Measurements from ENCODE around the gene CLDN16. TPM values are rescaled to one million over a fixed set of nuclear protein-coding genes. Genes with fewer than 3 reads are reported as not detected.

CLDN16 gene
- total and polyA plus RNA-seq, 2 donors (not counting 1 experiment from before 2014, with no cell fraction given): 0.10 to 0.33 TPM

DNA sequence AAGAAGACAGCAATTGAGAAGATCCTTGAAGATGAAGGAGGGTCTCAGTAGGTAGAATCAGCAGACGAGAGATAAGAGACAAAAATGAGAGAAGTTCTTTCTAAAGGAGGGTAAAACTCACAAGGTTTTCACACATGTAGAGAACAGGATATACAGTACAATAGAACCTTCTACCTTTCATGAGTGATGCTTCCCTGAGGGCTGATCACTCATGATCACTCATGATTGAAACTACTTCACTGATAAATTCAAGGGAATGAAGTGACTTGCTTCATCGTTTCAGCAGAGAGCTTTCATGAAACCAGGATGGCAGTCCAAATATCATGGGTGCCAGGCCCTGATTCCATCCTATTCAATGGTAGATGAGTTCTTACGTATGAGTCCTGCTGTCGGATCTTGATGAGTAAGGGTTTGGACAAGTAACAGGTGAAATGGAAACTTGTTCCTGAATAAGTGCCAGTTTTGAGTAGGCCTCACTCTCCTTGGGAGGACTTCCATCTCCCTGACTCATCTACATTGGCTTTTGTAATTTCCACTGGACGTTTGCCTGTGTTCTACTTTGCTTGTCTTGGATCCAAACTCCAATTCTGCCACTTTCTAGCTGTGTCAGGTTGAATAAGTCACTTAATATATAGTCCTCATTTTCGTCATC, 9.6 kb upstream of the CLDN16 start:
- no peaks in the 10 kb centered on the region for H3K27me3 ChIP-seq (ENCODE audit: control insufficient read depth, insufficient read depth, low read length)
- H2AFZ ChIP-seq (ENCODE audit: low read length): no peak overlapping the region
- no peaks in the 10 kb centered on the region for H3K9me3 ChIP-seq (ENCODE audit: control insufficient read depth, insufficient read depth, low read depth, low read length)
- no peak overlapping the region for H3K9ac ChIP-seq (ENCODE audit: insufficient read depth, low read length)
- H3K79me2 ChIP-seq (ENCODE audit: control insufficient read depth, insufficient read depth, low read length): no peaks in the 10 kb centered on the region
- TF ChIP-seq, protein P1, sequence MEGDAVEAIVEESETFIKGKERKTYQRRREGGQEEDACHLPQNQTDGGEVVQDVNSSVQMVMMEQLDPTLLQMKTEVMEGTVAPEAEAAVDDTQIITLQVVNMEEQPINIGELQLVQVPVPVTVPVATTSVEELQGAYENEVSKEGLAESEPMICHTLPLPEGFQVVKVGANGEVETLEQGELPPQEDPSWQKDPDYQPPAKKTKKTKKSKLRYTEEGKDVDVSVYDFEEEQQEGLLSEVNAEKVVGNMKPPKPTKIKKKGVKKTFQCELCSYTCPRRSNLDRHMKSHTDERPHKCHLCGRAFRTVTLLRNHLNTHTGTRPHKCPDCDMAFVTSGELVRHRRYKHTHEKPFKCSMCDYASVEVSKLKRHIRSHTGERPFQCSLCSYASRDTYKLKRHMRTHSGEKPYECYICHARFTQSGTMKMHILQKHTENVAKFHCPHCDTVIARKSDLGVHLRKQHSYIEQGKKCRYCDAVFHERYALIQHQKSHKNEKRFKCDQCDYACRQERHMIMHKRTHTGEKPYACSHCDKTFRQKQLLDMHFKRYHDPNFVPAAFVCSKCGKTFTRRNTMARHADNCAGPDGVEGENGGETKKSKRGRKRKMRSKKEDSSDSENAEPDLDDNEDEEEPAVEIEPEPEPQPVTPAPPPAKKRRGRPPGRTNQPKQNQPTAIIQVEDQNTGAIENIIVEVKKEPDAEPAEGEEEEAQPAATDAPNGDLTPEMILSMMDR (conservative IDR thresholded peaks at IDR 0.05 in 1 of 2, IDR thresholded peaks at IDR 0.05 in 1 of 2; ENCODE audit: low read depth in 1 of 2, low read length in 2 of 2): no peak
- TF ChIP-seq EZH2 (IDR thresholded peaks at IDR 0.05; ENCODE audit: low read length, missing control alignments): no peak
- H4K20me1 ChIP-seq (ENCODE audit: control insufficient read depth, extremely low read depth, insufficient read depth, low read length): no peaks in the 10 kb centered on the region
- H3K4me1 ChIP-seq (ENCODE audit: control insufficient read depth, extremely low read depth, insufficient read depth, low read length): peaks cover 3% of the 10 kb centered on the region
- H3K36me3 ChIP-seq (ENCODE audit: control insufficient read depth, insufficient read depth, low read length): no peaks in the 10 kb centered on the region
- no peak overlapping the region for H3K4me2 ChIP-seq (ENCODE audit: extremely low read depth, insufficient read depth, low read length)
- no peak overlapping the region for H3K4me3 ChIP-seq (replicated peaks in 1 of 4; ENCODE audit: control extremely low read depth in 1 of 4, insufficient read depth in 1 of 4, low read depth in 3 of 4, low read length in 4 of 4)
- DNase-seq (ENCODE audit: low read depth in 2 of 2): peak; percentile 95 to 97
- no peak overlapping the region for H3K27ac ChIP-seq (ENCODE audit: insufficient read depth, low read length)

DNA sequence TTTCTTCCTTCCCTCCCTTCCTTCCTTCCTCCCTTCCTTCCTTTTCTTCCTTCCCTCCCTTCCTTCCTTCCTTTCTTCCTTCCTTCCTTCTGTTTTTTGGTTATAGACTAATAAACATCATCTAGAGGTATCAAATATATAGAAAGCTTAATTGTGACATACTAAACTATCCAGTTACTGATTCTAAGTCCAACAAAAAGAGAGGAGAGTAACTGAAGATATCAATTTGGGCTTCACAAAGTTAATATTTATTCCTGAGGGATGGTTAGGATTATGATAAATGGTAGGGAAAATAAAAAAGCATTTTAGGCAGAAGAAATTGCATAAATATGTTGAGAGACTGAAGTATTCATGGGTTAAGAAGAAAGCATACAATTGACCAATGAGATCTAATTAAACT, 7.8 kb upstream of the CLDN16 start:
- Histone ChIP-seq H3K27me3 (ENCODE audit: control insufficient read depth, insufficient read depth, low read length) (no peaks in the 10 kb centered on the region), H3K36me3 (ENCODE audit: control insufficient read depth, insufficient read depth, low read length) (no peaks in the 10 kb centered on the region), H3K4me1 (ENCODE audit: control insufficient read depth, extremely low read depth, insufficient read depth, low read length) (peaks cover 3% of the 10 kb centered on the region), H3K4me2 (ENCODE audit: extremely low read depth, insufficient read depth, low read length) (no peak overlapping the region), H3K79me2 (ENCODE audit: control insufficient read depth, insufficient read depth, low read length) (no peaks in the 10 kb centered on the region), H3K27ac (ENCODE audit: insufficient read depth, low read length) (no peak overlapping the region), H3K4me3 (replicated peaks in 1 of 4; ENCODE audit: control extremely low read depth in 1 of 4, insufficient read depth in 1 of 4, low read depth in 3 of 4, low read length in 4 of 4) (no peak overlapping the region), H3K9me3 (ENCODE audit: control insufficient read depth, insufficient read depth, low read depth, low read length) (no peaks in the 10 kb centered on the region), H3K9ac (ENCODE audit: insufficient read depth, low read length) (no peak overlapping the region), H2AFZ (ENCODE audit: low read length) (no peak overlapping the region), H4K20me1 (ENCODE audit: control insufficient read depth, extremely low read depth, insufficient read depth, low read length) (no peaks in the 10 kb centered on the region)
- DNase-seq (ENCODE audit: low read depth in 2 of 2): no peak
- TF ChIP-seq EZH2 (IDR thresholded peaks at IDR 0.05; ENCODE audit: low read length, missing control alignments): no peak
- TF ChIP-seq, protein P1 (conservative IDR thresholded peaks at IDR 0.05 in 1 of 2, IDR thresholded peaks at IDR 0.05 in 1 of 2; ENCODE audit: low read depth in 1 of 2, low read length in 2 of 2): no peak

DNA sequence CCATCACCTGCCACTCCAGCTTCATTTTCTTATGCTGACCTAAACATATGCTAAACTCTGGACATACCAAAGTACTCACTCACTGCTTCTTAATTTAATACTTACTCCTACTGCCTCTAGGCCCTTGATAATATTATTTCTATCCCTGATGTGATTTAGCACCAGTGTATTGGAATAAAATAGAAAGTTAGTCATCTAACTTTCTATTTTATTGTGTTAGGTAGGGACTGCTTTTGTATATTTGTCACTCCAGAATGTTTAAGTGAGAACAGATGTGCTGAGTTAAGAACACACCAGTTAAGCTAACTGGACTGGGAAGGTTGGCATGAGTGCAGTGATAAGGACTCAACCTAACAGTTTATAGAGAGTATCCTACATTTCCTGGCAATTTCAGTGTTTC, 6.5 kb upstream of the CLDN16 start:
- no peaks in the 10 kb centered on the region for H3K79me2 ChIP-seq (ENCODE audit: control insufficient read depth, insufficient read depth, low read length)
- H2AFZ ChIP-seq (ENCODE audit: low read length): no peak overlapping the region
- H3K4me2 ChIP-seq (ENCODE audit: extremely low read depth, insufficient read depth, low read length): no peak overlapping the region
- no peak overlapping the region for H3K4me3 ChIP-seq (replicated peaks in 1 of 4; ENCODE audit: control extremely low read depth in 1 of 4, insufficient read depth in 1 of 4, low read depth in 3 of 4, low read length in 4 of 4)
- no peaks in the 10 kb centered on the region for H4K20me1 ChIP-seq (ENCODE audit: control insufficient read depth, extremely low read depth, insufficient read depth, low read length)
- DNase-seq (ENCODE audit: low read depth in 2 of 2): peak in 1 of 2 donors; percentile 56
- no peak overlapping the region for H3K27ac ChIP-seq (ENCODE audit: insufficient read depth, low read length)
- H3K4me1 ChIP-seq (ENCODE audit: control insufficient read depth, extremely low read depth, insufficient read depth, low read length): peaks cover 7% of the 10 kb centered on the region
- TF ChIP-seq, protein P1 (conservative IDR thresholded peaks at IDR 0.05 in 1 of 2, IDR thresholded peaks at IDR 0.05 in 1 of 2; ENCODE audit: low read depth in 1 of 2, low read length in 2 of 2): no peak
- no peak for TF ChIP-seq EZH2 (IDR thresholded peaks at IDR 0.05; ENCODE audit: low read length, missing control alignments)
- H3K36me3 ChIP-seq (ENCODE audit: control insufficient read depth, insufficient read depth, low read length): no peaks in the 10 kb centered on the region
- no peak overlapping the region for H3K9ac ChIP-seq (ENCODE audit: insufficient read depth, low read length)
- no peaks in the 10 kb centered on the region for H3K9me3 ChIP-seq (ENCODE audit: control insufficient read depth, insufficient read depth, low read depth, low read length)
- no peaks in the 10 kb centered on the region for H3K27me3 ChIP-seq (ENCODE audit: control insufficient read depth, insufficient read depth, low read length)

Data from fibroblast of lung (primary cell).